ENCODE measurements around the gene CD40LG.
A peak's percentile ranks its signal among the peaks of the same experiment; 100 is the strongest.

CD40LG gene

DNA sequence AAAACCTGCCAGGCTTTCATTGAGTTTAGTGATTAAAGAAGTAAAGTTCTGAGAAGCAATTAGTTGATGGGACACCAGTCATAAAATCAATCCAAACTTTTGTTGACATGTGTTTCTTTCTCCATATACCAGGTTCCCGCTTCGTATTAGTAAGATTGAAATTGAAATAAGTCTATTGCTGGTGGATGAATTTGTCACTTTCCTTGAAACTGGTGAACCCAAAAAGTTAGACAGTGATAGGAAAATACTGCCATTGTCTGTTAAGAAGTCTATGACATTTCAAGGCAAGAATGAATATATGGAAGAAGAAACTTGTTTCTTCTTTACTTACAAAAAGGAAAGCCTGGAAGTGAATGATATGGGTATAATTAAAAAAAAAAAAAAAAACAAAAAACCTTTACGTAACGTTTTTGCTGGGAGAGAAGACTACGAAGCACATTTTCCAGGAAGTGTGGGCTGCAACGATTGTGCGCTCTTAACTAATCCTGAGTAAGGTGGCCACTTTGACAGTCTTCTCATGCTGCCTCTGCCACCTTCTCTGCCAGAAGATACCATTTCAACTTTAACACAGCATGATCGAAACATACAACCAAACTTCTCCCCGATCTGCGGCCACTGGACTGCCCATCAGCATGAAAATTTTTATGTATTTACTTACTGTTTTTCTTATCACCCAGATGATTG is at the start of gene CD40LG:
Gene CD40LG, plus strand, starts transcription at position 482 of the 684 bp plus-strand sequence. Its CDS starts 91 bp downstream, at position 573.
- DNase-seq (ENCODE audit: insufficient read length, low spot score) (no peak), FAIRE-seq (no peak)

GRCh38 chrX:136598631-136599030 is 49.3 kb upstream of the CD40LG start:
- FAIRE-seq: no peak
- DNase-seq (ENCODE audit: insufficient read length, low spot score): no peak

DNA sequence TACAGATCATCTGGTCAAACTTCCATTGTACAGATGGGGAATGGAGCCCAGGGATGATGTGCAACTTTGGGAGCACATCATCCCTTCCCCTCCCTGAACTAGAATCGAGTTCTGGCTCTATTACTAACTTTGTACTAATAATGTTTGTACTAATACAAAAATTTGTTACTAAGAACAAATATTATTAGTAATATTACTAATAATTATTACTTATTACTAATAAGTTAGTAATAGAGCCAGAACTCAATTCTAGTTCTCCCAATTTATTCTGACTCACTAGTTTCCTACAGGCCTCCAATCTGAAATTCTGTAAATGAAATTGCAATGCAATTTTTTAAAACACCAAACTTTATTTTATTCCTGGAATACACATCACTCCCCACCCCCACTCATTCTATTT is 47.9 kb upstream of the CD40LG start:
- DNase-seq (ENCODE audit: insufficient read length, low spot score) (no peak), FAIRE-seq (no peak)

GRCh38 chrX:136607236-136607635 is 40.7 kb upstream of the CD40LG start:
- no peak for FAIRE-seq
- no peak for DNase-seq (ENCODE audit: insufficient read length, low spot score)

DNA sequence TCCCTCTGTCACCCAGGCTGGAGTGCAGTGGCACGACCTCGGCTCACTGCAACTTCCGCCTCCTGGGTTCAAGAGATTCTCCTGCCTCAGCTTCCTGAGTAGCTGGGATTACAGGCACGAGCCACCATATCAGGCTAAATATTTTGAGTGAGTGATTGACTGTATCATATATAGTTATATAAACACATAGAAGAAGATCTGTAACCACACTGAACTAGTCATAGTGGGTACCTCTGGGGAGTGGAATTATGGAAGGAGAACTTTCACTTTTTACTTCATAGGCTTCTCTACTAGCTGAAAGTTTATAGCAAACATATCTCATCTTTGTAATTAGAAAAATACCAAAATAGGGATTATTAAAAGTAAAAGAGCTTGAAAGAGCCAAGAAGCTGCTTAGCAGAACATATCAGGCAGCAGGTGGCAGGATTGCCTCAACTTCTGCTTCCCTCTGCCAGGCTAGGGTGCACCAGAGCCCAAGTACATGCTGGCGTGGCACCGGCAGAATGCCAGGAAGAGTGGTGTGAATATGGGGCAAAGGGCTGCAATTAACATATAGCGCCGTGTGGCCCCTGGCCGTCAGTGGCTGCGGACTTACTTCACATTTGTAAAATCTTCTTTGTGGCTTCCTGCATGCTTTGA is 39.5 kb upstream of the CD40LG start:
- FAIRE-seq (peak; percentile 18), DNase-seq (ENCODE audit: insufficient read length, low spot score) (no peak)

GRCh38 chrX:136616987-136617685 is 30.8 kb upstream of the CD40LG start:
- DNase-seq (ENCODE audit: insufficient read length, low spot score): peak; percentile 4
- FAIRE-seq: peak; percentile 93

DNA sequence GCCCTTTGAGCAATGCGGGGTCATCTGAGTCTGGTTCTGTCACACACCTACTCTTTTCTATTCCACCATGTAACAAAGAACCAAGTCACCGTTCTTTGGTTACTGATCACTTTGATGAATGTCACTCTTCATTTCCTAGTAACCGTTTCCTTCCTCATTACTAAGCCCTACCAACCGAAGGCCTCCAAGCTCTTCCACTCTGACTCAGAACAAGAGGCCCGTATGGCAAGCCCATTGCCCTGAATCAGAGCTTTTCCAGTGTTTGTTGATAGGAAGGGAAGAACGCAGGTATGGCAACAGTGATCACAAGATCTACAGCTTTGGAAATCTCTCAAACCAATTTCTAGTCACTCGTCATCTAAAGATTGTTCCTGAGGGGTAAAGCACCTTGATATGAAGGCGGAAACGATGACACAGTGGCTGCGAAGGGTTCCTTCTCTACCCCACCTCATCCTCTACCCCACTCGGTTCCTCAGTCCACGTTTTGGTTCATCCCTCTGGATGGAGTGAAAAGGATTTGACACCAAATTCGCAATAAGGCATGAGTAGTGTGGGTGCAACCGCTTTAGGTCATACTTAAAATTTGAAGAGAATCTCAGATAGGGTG is 28.0 kb upstream of the CD40LG start:
- DNase-seq (ENCODE audit: insufficient read length, low spot score) (no peak), FAIRE-seq (no peak)

DNA sequence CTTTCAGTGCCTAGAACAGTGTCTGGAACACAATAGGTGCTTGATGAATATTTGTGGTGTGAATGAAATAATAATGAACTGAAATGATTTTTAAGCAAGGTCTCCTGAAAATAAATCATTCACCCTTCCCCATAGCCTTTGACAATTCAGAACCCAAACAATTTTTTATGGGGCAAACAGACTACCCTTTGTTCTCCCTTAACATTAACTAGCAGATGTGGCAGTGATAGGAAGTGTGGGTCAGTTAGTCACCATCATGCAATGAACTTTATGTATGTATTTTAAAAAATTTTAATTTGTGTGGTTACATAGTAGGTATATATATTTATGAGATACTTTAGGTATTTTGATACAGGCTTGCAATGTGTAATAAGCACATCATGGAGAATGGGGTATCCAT is 27.2 kb upstream of the CD40LG start:
- DNase-seq (ENCODE audit: insufficient read length, low spot score): no peak
- peak; percentile 76 for FAIRE-seq

- no peak for DNase-seq (ENCODE audit: insufficient read length, low spot score)
- no peak for FAIRE-seq
These were observed 25.4 kb upstream of the CD40LG start for GRCh38 chrX:136622568-136622967.

DNA sequence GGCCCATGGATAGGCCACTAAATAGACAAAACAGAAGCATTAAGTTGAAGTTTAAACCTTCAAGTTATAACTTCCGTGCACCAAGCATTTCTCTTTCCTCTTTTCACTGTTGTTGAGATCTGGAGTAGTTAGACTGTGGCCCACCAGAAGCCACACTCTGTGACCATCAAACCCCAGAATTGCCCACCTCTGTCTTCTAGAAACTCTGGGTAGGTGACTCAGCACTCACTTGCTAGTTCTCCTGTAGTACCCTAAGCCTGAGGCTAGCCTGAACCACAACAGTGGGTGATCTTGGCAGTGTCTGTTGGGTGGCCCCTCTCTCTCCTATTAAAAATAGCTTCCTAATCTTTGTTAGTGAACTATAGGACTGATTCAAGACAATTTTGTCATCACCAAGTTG is 24.6 kb upstream of the CD40LG start:
- no peak for DNase-seq (ENCODE audit: insufficient read length, low spot score)
- FAIRE-seq: no peak

GRCh38 chrX:136625246-136625645 is 22.7 kb upstream of the CD40LG start:
- FAIRE-seq (peak; percentile 74), DNase-seq (ENCODE audit: insufficient read length, low spot score) (no peak)

DNA sequence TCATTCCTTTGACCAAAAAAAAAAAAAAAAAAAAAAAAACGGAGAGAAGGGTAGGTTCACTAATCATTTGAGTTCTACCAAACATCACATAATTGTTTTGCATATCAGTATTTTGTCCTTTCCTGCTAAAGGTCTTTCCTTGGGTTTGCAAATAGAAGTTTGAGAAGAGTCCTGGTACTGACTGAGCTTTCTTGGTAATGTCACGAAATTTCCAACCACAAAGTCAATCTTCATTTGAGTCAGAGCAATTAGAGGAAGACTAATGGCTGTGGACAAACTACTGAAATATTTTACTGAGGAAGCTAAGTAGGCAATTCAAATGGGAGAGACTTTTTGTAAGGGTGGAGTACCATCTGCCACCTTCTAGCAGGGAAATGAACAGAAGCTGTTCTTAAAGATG is 21.7 kb upstream of the CD40LG start:
- FAIRE-seq (peak; percentile 87), DNase-seq (ENCODE audit: insufficient read length, low spot score) (no peak)

GRCh38 chrX:136626891-136627290 is 21.1 kb upstream of the CD40LG start:
- DNase-seq (ENCODE audit: insufficient read length, low spot score) (no peak), FAIRE-seq (peak; percentile 62)

GRCh38 chrX:136627409-136627808 is 20.5 kb upstream of the CD40LG start:
- FAIRE-seq (peak; percentile 89), DNase-seq (ENCODE audit: insufficient read length, low spot score) (no peak)

GRCh38 chrX:136629084-136629750 is 18.7 kb upstream of the CD40LG start:
- FAIRE-seq (peak; percentile 59), DNase-seq (ENCODE audit: insufficient read length, low spot score) (no peak)

GRCh38 chrX:136630881-136631280 is 17.1 kb upstream of the CD40LG start:
- FAIRE-seq (no peak), DNase-seq (ENCODE audit: insufficient read length, low spot score) (no peak)

GRCh38 chrX:136635235-136635634 is 12.7 kb upstream of the CD40LG start:
- DNase-seq (ENCODE audit: insufficient read length, low spot score): peak; percentile 17
- peak; percentile 100 for FAIRE-seq

DNA sequence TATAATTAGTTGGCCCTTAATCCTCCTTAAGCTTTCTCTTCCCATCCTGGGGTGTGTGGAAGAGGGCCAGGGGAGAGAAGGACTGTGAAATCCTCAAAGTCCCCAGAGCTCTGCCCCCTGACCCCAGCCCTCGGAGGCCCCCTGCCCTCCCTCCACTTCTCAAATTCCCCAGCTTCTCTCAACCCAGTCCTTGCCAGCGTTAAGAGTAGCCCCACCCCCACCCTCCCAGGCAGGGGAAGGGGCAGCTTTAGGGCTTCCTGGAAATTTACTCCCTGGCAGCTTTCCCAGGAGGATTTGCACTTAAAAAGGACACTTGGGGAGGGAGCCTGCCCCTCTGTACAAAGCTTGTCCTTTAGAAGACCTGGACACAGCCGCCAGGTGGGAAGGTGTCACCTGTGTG is 11.8 kb upstream of the CD40LG start:
- DNase-seq (ENCODE audit: insufficient read length, low spot score) (no peak), FAIRE-seq (no peak)

DNA sequence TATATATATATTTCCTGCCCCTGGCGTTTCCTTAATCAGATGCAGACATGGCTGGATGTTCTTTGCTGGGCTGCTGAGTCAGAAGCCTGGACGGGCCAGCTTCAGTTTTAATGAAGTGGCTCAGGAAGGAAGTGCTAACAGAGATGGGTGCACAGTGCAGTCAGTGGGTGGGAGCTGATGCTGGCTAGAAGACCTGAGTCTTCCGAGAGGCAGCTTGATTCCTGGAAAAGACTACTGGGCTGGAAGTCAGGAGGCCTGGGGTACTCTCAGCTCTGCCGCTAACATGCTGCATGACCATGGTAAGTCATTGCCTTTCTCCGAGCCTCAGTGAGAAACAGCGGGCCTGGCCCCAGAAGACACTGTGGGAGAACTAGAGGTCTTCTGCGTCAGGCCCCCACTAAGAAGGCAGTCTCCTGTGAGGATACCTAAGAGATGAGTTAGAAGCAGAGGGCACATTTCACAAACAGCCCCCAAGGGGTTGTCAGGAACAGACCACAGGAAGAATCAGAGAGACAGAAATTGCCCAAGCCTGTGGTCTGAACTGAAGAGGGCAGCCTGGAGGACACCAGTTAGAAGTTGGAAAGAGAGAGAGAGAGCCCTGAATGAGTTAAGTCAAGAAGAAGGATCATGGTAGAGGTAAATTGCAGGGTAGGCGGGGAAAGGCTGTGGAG is 8.3 kb upstream of the CD40LG start:
- FAIRE-seq (no peak), DNase-seq (ENCODE audit: insufficient read length, low spot score) (no peak)

DNA sequence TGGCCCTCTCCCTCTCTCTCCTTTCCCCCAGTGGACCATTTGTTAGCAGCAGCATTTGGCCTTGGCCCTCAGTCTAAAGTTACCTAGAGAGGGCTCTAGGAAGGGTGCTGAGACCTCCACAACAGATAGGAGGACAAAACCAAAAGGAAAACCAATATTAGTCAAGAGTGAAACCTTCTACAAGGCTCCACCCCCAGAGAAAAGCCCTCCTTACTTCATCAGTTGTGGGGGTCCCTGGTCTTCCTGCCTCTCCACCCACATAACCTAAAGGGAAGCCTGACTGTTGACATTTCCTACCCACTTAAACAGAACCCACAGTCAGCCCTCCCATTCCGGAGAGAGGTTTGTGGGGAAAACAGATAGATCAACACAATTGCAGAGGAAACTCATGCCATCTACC is 4.7 kb upstream of the CD40LG start:
- DNase-seq (ENCODE audit: insufficient read length, low spot score): no peak
- no peak for FAIRE-seq
